Muscle layer of colon (tissue), 2 donors: ENCODE data around the gene PRRT1.

Source experiments
- H3K27ac ChIP-seq: one replicate; pipeline ENCODE4 v1.7.0; 2013; ENCODE audit warnings: low read depth, mild to moderate bottlenecking, low read length, moderate library complexity
- H3K27me3 ChIP-seq, 2 donors: one replicate each; pipeline ENCODE4 v1.7.0; 2013; ENCODE audit warnings: low read length in 2 of 2, mild to moderate bottlenecking in 2 of 2; ENCODE audit not compliant: insufficient read depth in 2 of 2, control insufficient read depth in 1 of 2
- H3K36me3 ChIP-seq: one replicate; pipeline ENCODE4 v1.7.0; 2013; ENCODE audit warnings: mild to moderate bottlenecking, low read length; ENCODE audit not compliant: insufficient read depth
- H3K4me1 ChIP-seq: one replicate; pipeline ENCODE4 v1.7.0; 2013; ENCODE audit warnings: mild to moderate bottlenecking, low read length; ENCODE audit not compliant: insufficient read depth
- H3K4me3 ChIP-seq, 2 donors: one replicate each; pipeline ENCODE4 v1.7.0; 2013; ENCODE audit warnings: low read length in 2 of 2, low read depth in 1 of 2, mild to moderate bottlenecking in 1 of 2, moderate library complexity in 1 of 2
- H3K9ac ChIP-seq: one replicate; pipeline ENCODE4 v1.7.0; 2013; ENCODE audit warnings: low read length
- H3K9me3 ChIP-seq: one replicate; pipeline ENCODE4 v1.7.0; 2013; ENCODE audit warnings: mild to moderate bottlenecking, low read length
- donor health status: abdominal sarcoma.
- donor health status: Adenocarcinoma of cecum.

PRRT1 gene

DNA sequence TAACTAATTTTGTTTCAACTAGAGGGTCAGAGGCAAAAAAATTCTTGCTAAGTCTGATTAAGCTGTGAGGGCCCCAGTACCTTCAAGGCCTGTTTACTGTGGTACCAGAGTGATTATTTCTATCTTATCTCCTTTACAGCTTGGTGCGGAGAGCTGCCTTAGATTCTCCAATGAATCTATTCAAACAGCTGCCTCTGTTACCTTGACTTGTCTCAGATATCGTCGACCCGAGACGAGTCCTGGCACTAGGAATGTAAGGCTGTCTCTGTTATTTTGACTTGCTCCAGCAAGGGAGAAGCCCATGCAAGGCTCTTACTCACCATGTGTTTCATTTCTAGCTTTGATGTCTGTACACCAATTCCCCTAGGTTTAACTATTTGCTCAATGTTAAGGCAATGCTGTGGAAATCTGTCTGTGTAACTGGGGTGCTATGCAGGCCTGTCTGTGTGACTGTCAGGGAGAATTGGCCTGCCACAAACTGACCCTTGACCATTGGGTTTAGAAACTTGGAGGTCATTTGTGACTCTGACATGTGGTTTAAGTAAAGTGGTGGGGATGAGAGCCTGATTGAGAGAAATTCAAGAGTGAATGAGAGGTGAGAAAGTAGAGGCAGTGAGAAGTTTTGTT lies 11.2 kb downstream of the PRRT1 start:
- Histone ChIP-seq H3K9me3 (no peaks in the 10 kb centered on the region), H3K36me3 (no peaks in the 10 kb centered on the region), H3K9ac (no peak overlapping the region), H3K27me3 (no peaks in the 10 kb centered on the region), H3K4me1 (no peaks in the 10 kb centered on the region), H3K27ac (no peak overlapping the region), H3K4me3 (no peak overlapping the region)

DNA sequence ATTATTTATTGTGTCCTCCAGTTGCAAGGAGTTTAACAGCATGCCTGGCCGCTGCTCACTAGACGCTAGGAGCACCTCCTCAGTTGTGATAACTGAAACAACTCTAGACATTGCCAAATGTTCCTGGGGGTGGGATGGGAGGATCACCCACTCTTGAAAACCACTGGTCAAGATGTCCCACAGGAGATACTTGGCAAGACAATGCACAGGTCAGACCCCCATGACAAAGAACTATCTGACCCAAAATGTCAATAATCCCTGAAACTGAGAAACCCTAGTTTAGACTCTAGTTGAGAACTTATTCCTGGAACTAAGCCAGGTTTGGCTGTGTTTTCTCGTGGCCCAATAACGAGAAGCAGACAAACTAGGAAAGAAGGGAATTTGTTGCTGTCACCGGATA lies 12.1 kb downstream of the PRRT1 start:
- no peaks in the 10 kb centered on the region for H3K9me3 ChIP-seq
- H3K4me3 ChIP-seq: no peak overlapping the region
- H3K27ac ChIP-seq: no peak overlapping the region
- H3K27me3 ChIP-seq: no peaks in the 10 kb centered on the region
- no peak overlapping the region for H3K9ac ChIP-seq
- H3K4me1 ChIP-seq: no peaks in the 10 kb centered on the region
- no peaks in the 10 kb centered on the region for H3K36me3 ChIP-seq

DNA sequence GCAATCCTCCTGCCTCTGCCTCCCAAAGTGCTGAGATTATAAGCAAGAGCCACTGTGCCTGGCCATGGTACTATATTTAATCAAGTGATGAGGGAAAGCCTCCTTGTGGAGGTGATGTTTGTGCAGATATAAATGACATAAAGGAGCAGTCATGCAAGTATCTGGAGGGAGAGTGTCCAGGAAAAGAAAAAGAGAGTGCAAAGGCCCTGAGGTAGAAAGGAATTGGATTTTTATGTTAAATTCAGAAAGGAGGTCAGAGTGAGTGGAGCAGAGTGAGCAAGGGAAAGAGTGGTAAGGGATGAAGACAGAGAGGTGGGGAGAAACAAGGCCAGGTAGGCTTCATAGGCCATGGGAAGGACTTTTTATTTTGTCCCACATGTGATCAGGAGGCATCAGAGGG lies 14.3 kb downstream of the PRRT1 start:
- Histone ChIP-seq H3K4me1 (no peaks in the 10 kb centered on the region), H3K9me3 (no peaks in the 10 kb centered on the region), H3K27ac (no peak overlapping the region), H3K36me3 (no peaks in the 10 kb centered on the region), H3K4me3 (no peak overlapping the region), H3K27me3 (no peaks in the 10 kb centered on the region), H3K9ac (no peak overlapping the region)

DNA sequence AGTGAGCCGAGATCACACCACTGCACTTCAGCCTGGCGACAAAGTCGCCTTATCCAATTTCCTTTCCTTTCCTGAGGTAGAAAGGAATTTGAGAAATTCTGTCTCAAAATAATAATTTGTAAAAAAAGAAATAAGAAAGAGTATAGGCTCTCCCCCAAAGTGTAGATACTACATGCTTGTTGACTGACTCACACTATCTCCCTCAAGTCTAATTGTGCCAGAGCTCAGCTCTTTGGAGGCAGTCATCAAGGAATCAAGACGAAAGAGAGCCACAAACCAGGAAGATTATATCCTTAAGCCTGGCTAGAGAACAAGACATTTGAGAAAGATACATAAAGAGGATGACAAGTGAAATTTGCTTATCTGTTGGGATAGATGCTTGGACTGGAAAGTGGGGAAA lies 18.0 kb downstream of the PRRT1 start:
- Histone ChIP-seq H3K36me3 (no peaks in the 10 kb centered on the region), H3K4me1 (peaks cover 9% of the 10 kb centered on the region), H3K27me3 (no peaks in the 10 kb centered on the region), H3K4me3 (no peak overlapping the region), H3K9me3 (no peaks in the 10 kb centered on the region), H3K27ac (no peak overlapping the region), H3K9ac (no peak overlapping the region)

DNA sequence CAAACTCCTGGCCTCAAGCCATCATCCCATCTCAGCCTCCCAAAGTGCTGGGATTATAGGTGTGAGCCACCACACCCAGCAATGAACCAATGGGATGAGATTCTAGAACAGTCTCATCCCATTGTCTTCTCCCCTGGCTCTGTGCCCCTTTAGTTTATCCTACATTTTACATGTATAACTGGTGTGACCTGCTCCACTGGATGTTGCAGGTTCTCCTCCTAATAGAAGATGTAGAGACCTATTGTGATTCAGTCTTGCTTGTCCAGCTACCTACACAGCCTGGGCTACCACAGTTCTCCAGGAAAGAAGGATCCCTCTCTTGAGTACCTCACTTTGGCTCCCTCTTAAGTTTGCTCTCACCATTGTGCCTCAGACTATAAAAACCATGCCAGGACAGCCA lies 19.6 kb downstream of the PRRT1 start:
- H3K4me1 ChIP-seq: peaks cover 19% of the 10 kb centered on the region

DNA sequence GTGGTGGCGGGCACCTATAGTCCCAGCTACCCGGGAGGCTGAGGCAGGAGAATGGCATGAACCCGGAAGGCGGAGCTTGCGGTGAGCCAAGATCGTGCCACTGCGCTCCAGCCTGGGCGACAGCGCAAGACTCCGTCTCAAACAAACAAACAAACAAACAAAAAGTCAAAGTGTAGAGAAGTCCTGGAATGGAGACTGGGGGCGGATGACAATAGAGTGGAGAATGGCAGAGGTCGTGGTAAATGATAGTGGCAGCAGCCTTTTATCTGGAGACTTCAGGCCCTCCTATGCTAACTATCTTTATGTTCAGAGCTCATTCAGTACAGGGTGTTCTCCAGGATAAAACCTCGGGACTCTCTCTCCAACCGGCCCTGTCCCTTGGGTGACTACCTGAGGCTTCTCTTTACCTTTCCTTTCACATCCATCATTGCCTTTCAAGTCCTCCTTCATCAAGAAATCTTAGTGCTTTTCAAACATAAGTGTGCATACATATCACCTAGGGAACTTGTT lies 20.2 kb downstream of the PRRT1 start:
- no peak overlapping the region for H3K4me3 ChIP-seq

More for the DNA sequence above, 19.6 kb downstream of the PRRT1 start:
- H3K9me3 ChIP-seq: no peaks in the 10 kb centered on the region
- H3K4me3 ChIP-seq: no peak overlapping the region
- no peak overlapping the region for H3K27ac ChIP-seq
- no peaks in the 10 kb centered on the region for H3K36me3 ChIP-seq
- no peaks in the 10 kb centered on the region for H3K27me3 ChIP-seq
- H3K9ac ChIP-seq: no peak overlapping the region

DNA sequence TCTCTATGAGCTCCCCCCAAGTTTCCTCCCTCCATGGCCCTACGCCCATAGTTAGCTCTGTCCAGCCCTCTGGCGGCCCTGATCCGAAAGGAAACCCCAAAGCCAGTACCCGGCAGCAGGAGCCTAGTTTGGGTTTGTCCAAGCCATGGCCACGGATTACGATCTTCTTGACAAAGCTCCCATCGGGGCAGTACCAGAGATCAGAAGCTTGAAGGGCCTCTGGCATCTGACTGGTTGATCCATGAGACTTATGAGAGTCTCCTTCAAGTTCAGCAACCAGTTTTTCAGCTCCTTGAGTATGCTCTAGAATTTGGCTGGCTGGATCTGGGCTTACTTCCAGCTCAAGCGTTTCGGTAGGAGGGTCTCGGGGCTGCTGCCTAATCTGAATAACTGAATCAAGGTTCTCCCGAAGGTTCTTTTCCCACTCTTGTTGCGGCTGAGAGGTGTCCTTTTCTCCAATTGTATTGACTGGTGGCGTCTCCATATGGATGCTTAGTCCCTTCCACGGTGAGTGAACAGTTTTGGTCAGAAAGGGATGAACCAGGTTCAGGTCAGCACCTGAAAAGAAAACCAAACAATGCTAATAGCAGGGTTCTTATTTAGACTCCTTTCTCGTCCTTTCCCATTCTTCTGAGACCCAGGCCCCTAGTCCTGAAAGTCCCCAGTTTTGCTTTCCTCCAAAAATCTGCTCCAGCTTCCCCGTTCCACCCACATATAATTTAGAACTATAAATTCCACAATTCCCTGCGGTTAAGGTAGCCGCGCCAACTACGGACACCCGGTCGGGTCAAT lies 22.2 kb downstream of the PRRT1 start:
- H3K9me3 ChIP-seq: no peaks in the 10 kb centered on the region
- peak overlapping the region; percentile 51 for H3K9ac ChIP-seq
- H3K27me3 ChIP-seq: no peaks in the 10 kb centered on the region
- peak overlapping the region; percentile 66 to 69 for H3K4me3 ChIP-seq
- H3K27ac ChIP-seq: peak overlapping the region; percentile 88
- H3K36me3 ChIP-seq: peaks cover 22% of the 10 kb centered on the region
- H3K4me1 ChIP-seq: peaks cover 31% of the 10 kb centered on the region

More for the DNA sequence above, 20.2 kb downstream of the PRRT1 start:
- no peak overlapping the region for H3K9ac ChIP-seq
- no peaks in the 10 kb centered on the region for H3K27me3 ChIP-seq
- H3K27ac ChIP-seq: no peak overlapping the region
- peaks cover 5% of the 10 kb centered on the region for H3K36me3 ChIP-seq
- H3K4me1 ChIP-seq: peaks cover 25% of the 10 kb centered on the region
- H3K9me3 ChIP-seq: no peaks in the 10 kb centered on the region

DNA sequence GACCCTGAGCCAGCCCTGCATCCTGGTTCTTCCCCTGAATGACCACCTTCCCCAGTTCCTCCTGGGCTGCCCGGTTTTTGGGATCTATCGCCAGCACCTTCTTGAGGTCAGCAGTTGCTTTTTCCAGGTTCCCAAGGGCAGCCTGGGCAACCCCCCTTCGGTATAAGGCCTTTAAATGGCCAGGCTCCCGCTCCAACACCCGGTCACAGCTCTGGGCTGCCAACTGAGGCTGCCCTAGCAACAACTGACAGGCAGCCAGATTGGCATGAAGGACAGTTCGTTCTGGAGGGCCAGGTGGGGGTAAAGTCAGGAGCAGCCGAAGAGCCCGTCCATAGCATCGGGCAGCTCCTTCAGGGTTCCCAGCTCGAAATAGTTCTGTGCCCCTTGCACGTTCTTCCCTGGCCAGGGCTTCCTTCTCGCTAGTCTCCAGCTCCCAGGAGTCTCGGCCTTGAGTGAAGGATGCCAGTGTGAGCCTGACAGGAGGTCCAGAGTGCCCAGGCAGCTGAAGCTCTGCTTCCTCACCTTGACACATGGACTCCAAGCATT lies 22.9 kb downstream of the PRRT1 start:
- H3K4me3 ChIP-seq: peak overlapping the region in 1 of 2 donors; percentile 66
- peak overlapping the region; percentile 51 for H3K9ac ChIP-seq
- H3K36me3 ChIP-seq: peaks cover 27% of the 10 kb centered on the region
- H3K27me3 ChIP-seq: no peaks in the 10 kb centered on the region
- peaks cover 31% of the 10 kb centered on the region for H3K4me1 ChIP-seq
- H3K27ac ChIP-seq: peak overlapping the region; percentile 88
- no peaks in the 10 kb centered on the region for H3K9me3 ChIP-seq

DNA sequence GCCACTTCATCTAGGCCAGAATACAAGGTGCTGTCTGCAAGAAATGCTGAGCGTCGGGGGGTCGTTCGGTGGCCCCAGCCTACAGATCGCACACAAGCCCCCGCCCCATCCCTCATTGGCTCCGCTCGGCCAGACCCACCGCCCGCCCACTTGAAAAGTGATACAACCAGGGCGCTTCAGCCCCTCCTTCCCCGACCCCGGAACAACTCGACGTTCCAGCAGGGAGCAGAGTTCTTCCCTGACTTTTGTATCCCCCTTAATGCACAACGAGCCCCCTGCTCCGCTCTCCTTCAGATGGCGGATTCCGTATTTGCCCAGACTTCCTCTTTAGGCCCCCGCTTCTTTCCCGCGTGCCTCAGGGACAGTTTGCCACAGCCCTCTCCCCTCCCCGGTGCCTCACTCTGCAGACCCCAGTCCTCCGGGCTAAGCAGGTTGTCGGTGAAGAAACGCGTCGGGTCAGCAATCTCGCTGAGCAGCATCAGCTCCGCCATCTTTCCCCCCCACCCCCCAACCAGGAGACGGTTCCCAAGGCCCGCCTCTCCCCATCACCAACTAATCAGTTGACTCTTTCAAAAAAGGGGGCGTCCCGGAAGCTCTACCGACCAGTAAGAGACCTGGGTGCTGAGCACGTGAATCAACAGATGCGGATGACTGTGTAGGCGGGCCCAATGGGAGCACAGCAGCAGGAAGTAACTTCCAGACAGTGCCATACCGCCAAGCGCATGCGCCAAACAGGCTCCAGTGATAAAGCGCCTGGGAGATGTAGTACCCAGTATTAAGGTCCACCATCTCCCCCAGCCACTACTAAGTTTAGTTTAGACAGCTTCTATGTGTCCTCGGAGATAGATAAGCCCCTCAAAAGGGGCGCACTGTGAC lies 23.8 kb downstream of the PRRT1 start, which contains the start of gene ATF6B:
TSS of gene ATF6B (minus strand) at position 530 of the 876 bp plus-strand sequence. CDS start at position 491, 39 bp downstream.
- Histone ChIP-seq H3K9me3 (no peaks in the 10 kb centered on the region), H3K27ac (peak within 1 kb of the TSS; percentile 80), H3K9ac (peak within 1 kb of the TSS; percentile 89), H3K27me3 (no peaks in the 10 kb centered on the region), H3K4me3 (peak within 1 kb of the TSS; percentile 95 to 99), H3K36me3 (peaks cover 27% of the 10 kb centered on the region), H3K4me1 (peaks cover 31% of the 10 kb centered on the region)

DNA sequence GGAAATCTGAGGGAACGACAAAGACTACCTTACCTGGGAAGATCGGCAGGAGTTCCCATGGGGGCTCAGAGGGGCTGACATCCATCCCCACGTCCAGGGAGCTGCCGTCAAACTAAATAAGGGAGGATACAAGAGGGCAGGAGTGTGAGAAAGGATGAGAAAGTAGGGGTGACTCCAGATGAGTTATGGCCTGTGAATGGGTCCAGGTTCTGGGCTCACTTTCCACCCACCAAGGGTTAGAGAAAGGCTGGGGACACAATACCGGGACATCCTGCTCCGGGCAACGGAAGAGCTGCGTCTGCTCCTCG lies 24.4 kb downstream of the PRRT1 start:
- H3K4me3 ChIP-seq: peak overlapping the region; percentile 95 to 99
- H3K27me3 ChIP-seq: no peaks in the 10 kb centered on the region
- peaks cover 27% of the 10 kb centered on the region for H3K36me3 ChIP-seq
- peak overlapping the region; percentile 80 for H3K27ac ChIP-seq
- H3K4me1 ChIP-seq: peaks cover 31% of the 10 kb centered on the region
- H3K9ac ChIP-seq: peak overlapping the region; percentile 89
- no peaks in the 10 kb centered on the region for H3K9me3 ChIP-seq

DNA sequence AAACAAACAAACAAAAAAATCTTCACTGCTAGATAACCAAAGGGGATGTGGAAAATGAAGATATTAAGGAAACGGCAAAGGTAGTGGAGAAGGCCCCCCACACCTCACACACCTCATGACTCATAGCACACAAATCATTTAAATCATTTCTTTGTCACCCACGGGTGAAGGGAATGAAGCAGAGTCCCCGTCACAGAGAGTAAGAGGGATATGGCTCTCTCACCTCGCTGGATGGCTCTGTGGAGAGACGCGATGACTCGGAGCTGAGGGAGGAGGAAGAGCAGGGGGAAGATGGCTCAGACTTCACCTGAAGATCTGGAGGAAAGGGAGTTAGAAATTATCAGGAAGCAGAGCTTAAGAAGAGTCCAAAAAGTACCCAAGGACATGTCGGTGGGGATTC lies 24.9 kb downstream of the PRRT1 start:
- Histone ChIP-seq H3K27me3 (no peaks in the 10 kb centered on the region), H3K9me3 (no peaks in the 10 kb centered on the region), H3K4me1 (peaks cover 31% of the 10 kb centered on the region), H3K36me3 (peaks cover 31% of the 10 kb centered on the region), H3K27ac (no peak overlapping the region), H3K9ac (peak overlapping the region; percentile 89), H3K4me3 (peak overlapping the region; percentile 95 to 99)
